GM18520 (cell line): Measurements from ENCODE around the gene HOXD8.

ENCODE experiments used
- ATAC-seq: cut with Tn5 transposase; IDR thresholded peaks from one replicate; pipeline ENCODE4 v1.9.1; 2021; ENCODE audit not compliant: unreplicated experiment

The HOXD8 gene

GRCh38 chr2:176090862-176091261 is 38.6 kb upstream of the HOXD8 start:
- no peak for ATAC-seq

DNA sequence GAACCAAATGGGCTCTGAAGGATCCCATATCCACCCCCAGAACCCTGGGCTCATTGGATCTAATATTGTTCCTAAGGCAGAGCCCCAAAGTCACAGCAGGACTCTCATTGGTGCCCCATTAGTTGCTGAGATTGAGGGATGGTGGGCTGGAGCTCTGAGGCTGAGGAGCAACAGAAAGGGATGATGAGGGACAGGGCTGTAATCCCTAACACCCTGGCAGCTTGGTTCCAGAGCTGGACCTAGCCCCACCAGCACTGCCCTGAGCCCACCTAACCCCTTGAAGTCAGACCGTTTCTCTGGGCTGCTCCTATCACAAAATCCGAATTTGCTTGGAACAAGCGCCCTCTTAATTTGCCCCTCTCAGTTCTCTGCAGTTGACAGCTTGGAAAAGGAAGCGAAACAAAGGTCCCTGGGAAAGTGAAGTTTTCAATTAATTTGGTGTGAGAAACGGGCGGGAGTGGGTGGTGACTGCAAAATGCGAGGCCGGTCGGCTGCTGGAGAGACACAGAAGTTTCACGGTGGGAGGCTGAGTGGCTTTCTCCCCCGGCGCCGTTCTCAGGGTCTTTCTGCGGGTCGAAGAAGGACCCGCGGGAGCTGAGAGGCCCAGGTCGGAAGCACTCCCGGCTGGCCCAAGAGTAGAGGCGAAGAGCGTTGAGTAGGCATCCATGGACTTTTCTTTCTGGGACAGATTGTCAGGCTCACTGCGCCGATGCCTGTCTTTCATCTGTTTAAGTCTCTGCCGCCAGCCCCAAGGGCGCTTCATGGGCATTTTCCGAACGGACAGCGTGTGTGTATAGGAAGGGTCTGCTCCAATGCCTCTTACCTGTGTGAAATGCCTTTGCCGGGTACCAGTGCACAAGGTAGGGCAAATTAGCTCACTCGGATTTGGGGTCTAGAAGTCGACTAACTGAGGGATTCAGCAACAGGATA is 37.9 kb upstream of the HOXD8 start:
- ATAC-seq = no peak

DNA sequence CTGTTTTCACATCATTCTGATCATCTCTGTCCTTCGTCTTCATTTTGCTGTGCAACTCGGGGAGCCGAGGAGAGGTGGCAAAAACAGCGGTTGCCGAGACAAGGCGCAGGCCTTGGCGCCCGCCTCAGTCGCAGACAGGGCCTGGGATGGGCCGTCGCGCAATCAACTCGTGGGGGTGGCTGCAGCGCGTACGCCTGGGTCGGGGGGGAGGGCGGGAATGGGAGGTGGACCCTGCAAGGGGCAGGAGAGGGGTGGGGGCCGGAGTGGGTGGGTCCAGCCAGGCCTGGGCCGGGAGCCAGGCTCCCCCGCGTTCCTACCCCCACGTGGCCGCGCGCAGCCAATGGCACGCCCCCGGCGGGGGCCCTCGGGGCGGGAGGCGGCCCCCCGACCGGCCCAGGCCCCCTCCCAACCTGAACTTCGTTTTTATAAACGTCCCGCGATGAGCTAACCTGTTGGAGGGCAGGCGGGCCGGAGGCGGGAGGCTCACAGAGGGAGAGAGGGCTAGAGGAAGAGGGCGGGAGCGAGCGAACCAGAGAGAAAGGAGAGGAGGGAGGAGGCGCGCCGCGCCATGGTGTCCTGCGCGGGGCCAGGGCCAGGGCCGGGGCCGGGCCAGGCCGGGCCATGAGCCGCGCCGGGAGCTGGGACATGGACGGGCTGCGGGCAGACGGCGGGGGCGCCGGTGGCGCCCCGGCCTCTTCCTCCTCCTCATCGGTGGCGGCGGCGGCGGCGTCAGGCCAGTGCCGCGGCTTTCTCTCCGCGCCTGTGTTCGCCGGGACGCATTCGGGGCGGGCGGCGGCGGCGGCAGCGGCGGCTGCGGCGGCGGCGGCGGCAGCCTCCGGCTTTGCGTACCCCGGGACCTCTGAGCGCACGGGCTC is 37.0 kb upstream of the HOXD8 start, which contains the start of gene HOXD13:
TSS of gene HOXD13 (plus strand) at position 452 of the 875 bp plus-strand sequence. CDS start at position 622, 170 bp downstream.
- no peak for ATAC-seq

DNA sequence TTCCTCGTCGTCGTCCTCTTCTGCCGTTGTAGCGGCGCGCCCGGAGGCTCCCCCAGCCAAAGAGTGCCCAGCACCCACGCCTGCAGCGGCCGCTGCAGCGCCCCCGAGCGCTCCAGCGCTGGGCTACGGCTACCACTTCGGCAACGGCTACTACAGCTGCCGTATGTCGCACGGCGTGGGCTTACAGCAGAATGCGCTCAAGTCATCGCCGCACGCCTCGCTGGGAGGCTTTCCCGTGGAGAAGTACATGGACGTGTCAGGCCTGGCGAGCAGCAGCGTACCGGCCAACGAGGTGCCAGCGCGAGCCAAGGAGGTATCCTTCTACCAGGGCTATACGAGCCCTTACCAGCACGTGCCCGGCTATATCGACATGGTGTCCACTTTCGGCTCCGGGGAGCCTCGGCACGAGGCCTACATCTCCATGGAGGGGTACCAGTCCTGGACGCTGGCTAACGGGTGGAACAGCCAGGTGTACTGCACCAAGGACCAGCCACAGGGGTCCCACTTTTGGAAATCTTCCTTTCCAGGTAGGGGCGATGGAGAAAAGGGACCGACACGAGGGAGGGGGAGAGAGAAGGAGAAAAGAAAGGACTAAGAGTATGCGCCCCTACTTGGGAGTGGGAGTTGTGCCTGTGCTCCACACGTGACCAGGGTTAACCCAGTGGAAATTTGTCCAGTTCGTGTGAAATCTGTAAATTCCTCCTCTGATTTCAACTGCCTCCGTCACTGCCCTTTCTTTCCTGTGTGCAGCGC is 36.2 kb upstream of the HOXD8 start:
- ATAC-seq = no peak

GRCh38 chr2:176093898-176094249 is 35.6 kb upstream of the HOXD8 start:
- ATAC-seq = no peak

GRCh38 chr2:176094349-176094748 is 35.2 kb upstream of the HOXD8 start:
- no peak for ATAC-seq

DNA sequence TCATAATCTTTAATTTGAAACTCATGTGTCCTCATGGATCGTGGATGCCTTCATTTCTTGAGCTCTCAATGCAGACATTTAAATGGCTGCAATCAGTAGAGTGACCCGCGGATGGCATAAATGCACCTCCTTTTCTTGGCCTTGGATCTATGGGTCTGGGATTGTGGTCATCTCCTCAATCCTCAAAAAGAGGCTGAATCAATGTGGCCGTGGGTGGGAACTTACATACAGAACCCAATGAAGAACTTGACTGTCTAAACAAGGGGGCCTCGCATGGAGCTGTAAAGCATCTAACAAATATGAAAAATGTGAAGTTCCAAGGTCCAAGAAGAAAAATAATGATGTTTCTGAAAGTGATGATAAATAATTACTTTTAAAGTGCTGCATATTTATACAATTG is 34.1 kb upstream of the HOXD8 start:
- ATAC-seq = no peak

GRCh38 chr2:176096243-176096985 is 33.1 kb upstream of the HOXD8 start:
- no peak for ATAC-seq

- peak; percentile 64 for ATAC-seq
Measured at GRCh38 chr2:176096986-176097819, 32.3 kb upstream of the HOXD8 start.

DNA sequence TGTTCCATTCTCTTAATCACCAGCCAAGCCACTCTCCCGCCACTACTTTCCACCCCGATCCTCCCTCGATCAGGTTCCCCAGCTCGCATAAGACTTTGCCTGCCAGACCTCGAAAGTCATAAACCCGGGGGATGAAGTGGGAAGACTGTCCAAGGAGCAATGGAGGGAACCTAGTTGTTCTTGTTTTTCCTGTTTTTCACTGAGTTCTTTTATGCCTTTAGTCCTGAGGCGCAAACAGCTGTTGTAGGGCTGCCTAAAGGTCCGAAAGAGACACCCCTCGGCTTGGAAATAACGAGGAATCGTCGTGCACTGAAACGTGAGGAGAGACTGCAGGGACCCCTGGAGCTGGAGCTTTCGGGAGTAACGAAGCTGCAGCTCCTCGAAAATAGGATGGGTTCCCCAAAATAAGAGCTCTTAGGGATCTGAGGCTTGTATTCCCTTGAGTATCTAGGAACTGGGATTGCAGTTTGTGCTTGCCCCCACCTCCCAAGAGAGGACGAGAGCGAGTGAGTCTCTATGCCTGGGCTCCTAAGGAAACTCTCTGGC is 31.6 kb upstream of the HOXD8 start:
- no peak for ATAC-seq

DNA sequence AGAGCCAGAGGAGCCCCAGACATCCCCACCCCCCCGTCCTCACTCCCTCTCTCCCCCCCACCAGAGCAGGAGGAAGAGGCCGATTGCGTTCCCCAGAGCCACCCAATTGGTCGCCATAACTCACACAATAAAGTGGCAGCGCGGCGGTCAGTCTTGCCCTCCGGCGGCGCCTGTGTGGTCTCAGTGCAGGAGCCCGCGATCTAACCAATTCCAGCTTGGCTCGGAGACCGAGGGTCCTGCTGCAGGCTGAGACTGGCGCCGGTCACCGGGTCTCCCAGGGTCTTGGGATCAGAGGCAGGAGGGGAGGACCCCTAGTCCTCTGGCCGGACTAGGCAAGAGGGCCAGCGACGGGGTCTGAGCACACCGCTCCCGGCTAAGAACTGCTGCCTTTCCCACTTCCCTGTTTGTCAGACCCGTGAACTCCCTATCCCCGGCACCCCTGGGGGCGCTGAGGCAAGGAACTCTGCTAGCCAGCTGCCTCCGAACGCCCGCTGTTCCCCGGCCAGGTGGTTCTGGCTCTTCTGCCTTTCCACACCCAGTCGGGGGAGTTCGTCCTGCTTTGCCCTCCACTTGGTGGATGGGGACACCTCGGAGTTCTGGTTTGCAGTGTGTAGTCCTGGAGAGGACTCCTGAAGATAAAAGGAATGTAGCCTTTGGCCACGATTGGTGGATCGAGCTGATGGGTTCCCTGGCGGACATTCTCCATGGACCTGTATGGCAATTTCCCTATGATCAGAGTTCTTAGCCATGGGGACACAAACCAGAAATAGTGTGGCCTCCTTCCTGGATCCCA is 30.9 kb upstream of the HOXD8 start:
- no peak for ATAC-seq

DNA sequence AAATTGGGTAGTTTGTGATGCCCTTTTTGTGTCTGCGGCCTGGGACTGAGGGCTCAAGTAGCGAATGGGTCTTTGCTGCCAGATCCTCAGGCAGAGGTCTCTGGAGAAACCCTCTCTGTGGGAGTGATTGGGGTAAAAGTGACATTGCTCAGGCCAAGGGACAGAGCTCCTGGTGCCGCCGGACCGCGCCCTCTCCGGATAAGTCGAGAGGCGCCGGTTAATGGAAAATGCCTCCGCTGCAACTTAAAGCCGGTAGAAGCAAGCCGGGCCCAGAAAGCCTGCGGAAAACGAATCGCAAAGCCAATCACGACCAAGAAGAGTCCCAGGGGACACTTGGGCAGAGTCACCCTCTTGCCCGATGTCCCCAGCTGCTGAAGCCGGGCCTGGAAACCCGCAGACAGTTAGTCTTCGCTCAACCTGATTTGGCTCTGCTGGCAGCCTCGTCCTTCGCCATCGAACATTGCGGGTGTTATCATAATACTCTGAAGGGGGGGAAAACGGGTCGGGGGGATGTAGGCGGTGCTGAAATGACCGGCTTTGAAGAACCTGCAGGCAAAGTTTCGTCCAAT is 30.3 kb upstream of the HOXD8 start:
- no peak for ATAC-seq

GRCh38 chr2:176099728-176100546 is 29.6 kb upstream of the HOXD8 start, which contains the start of gene HOXD12:
Gene HOXD12 (plus strand): TSS chr2:176099795. CDS start chr2:176099802, 7 bp downstream.
- no peak for ATAC-seq

DNA sequence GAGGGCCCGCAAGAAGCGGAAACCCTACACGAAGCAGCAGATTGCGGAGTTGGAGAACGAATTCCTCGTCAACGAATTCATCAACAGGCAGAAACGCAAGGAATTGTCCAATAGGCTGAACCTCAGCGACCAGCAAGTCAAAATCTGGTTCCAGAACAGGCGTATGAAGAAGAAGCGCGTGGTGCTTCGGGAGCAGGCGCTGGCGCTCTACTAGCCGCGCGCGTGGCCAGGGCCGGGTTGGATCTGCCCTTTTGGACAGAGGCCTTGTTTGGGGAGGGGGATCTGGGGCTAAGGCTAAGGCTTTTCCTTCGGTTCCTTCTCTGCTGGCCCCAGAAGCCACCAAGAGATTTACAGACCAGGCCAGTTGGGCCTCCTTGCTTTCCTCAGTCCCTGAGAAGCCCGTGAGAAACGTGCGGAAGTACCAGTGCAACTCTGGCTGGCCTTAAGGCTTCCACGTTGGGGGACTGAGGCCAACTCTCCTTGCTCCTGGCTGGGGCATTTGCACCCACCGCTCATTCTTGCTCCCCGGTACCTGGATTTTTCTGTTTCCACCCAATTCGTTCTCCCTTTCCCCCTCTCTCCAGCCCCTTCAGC is 28.9 kb upstream of the HOXD8 start:
- ATAC-seq = no peak

DNA sequence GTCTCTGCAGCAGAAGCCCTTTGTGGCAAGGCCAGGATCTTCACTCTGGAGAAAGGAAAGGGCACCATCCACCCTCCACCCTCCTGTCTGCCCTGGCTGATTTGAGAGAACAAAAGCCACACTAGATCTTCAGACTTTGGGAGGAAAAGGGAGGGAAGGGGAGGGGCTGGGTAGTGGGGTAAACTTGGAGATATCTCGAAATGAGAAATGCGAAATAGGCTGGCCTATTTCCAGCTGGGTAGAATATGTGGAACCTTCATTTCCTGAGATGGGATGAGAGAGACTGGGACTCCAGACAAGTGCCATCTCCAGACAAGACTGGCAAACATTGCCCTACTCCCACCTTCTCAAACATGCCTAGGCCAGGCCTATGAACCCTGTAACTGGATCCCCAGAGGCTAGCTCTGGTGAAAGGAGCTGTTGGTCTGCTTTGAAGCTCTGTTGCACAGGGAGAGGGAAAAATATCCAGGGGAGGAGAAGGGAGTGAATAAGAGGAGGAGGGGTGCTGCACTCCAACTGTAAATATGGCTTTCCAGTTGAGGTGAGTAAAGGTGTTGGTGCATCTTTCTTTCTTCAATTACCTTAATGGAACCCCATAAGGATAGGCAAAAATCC is 28.2 kb upstream of the HOXD8 start:
- no peak for ATAC-seq

DNA sequence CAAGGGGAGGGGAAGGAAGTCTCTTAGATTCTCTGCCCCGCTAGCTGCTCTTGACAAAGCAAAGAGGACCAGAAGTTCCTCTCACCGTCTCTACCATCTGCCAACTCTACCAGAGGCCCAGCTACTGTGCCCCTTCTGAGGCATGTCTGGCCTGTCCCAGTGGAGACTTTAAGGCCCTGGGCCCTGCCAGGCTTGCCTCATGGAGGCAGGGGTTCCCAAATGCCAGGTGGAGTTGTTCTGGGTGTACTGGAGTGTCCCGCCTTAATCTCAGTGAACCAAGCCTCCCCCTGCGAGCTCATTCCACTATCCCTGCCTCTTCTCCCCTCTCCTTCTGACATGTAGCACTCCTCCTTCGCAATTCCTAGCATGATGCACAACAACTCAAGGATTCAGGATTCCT is 27.7 kb upstream of the HOXD8 start:
- ATAC-seq = no peak
